ENCODE measurements around the gene JMJD7.

Gene JMJD7

GRCh38 chr15:41866263-41866703 lies 38.4 kb downstream of the JMJD7 start:
- no peak overlapping the region for H3K4me3 ChIP-seq (ENCODE audit: low read length)
- TF ChIP-seq ZNF274 (IDR thresholded peaks at IDR 0.05; ENCODE audit: low read depth, low read length): no peak

- TF ChIP-seq ZNF274 (IDR thresholded peaks at IDR 0.05; ENCODE audit: low read depth, low read length): no peak
- H3K4me3 ChIP-seq (ENCODE audit: low read length): no peak overlapping the region
Observed at GRCh38 chr15:41866872-41867579, 39.1 kb downstream of the JMJD7 start.

- TF ChIP-seq ZNF274 (IDR thresholded peaks at IDR 0.05; ENCODE audit: low read depth, low read length): no peak
- no peak overlapping the region for H3K4me3 ChIP-seq (ENCODE audit: low read length)
Observed at GRCh38 chr15:41868321-41868720, 40.4 kb downstream of the JMJD7 start.

GRCh38 chr15:41869770-41870688 lies 42.1 kb downstream of the JMJD7 start:
- H3K4me3 ChIP-seq (ENCODE audit: low read length): no peak overlapping the region
- TF ChIP-seq ZNF274 (IDR thresholded peaks at IDR 0.05; ENCODE audit: low read depth, low read length): no peak

GRCh38 chr15:41870689-41871081 lies 42.8 kb downstream of the JMJD7 start:
- no peak for TF ChIP-seq ZNF274 (IDR thresholded peaks at IDR 0.05; ENCODE audit: low read depth, low read length)
- H3K4me3 ChIP-seq (ENCODE audit: low read length): no peak overlapping the region

GRCh38 chr15:41871175-41871905 lies 43.4 kb downstream of the JMJD7 start:
- TF ChIP-seq ZNF274 (IDR thresholded peaks at IDR 0.05; ENCODE audit: low read depth, low read length): no peak
- H3K4me3 ChIP-seq (ENCODE audit: low read length): no peak overlapping the region

GRCh38 chr15:41872166-41872747 lies 44.4 kb downstream of the JMJD7 start:
- no peak overlapping the region for H3K4me3 ChIP-seq (ENCODE audit: low read length)
- TF ChIP-seq ZNF274 (IDR thresholded peaks at IDR 0.05; ENCODE audit: low read depth, low read length): no peak

GRCh38 chr15:41873711-41874110 lies 45.8 kb downstream of the JMJD7 start:
- no peak overlapping the region for H3K4me3 ChIP-seq (ENCODE audit: low read length)
- no peak for TF ChIP-seq ZNF274 (IDR thresholded peaks at IDR 0.05; ENCODE audit: low read depth, low read length)

GRCh38 chr15:41874736-41875135 lies 46.8 kb downstream of the JMJD7 start:
- TF ChIP-seq ZNF274 (IDR thresholded peaks at IDR 0.05; ENCODE audit: low read depth, low read length): no peak
- no peak overlapping the region for H3K4me3 ChIP-seq (ENCODE audit: low read length)

GRCh38 chr15:41876007-41876406 lies 48.1 kb downstream of the JMJD7 start:
- no peak overlapping the region for H3K4me3 ChIP-seq (ENCODE audit: low read length)
- TF ChIP-seq ZNF274 (IDR thresholded peaks at IDR 0.05; ENCODE audit: low read depth, low read length): no peak

GRCh38 chr15:41876689-41877088 lies 48.8 kb downstream of the JMJD7 start:
- no peak for TF ChIP-seq ZNF274 (IDR thresholded peaks at IDR 0.05; ENCODE audit: low read depth, low read length)
- H3K4me3 ChIP-seq (ENCODE audit: low read length): no peak overlapping the region

GRCh38 chr15:41877631-41878354 lies 49.9 kb downstream of the JMJD7 start:
- no peak for TF ChIP-seq ZNF274 (IDR thresholded peaks at IDR 0.05; ENCODE audit: low read depth, low read length)

GRCh38 chr15:41878355-41878699 lies 50.4 kb downstream of the JMJD7 start:
- no peak overlapping the region for H3K4me3 ChIP-seq (ENCODE audit: low read length)
- no peak for TF ChIP-seq ZNF274 (IDR thresholded peaks at IDR 0.05; ENCODE audit: low read depth, low read length)

More at GRCh38 chr15:41877631-41878354, 49.9 kb downstream of the JMJD7 start:
- H3K4me3 ChIP-seq (ENCODE audit: low read length): no peak overlapping the region

Data from GM08714 (cell line).